ENCODE data around the gene ZNF554. TPM values are rescaled to one million over a fixed set of nuclear protein-coding genes. Genes with fewer than 3 reads are reported as not detected.

The ZNF554 gene
- total and polyA plus RNA-seq, 2 of the 8 experiments (the other 6 are each of a cell fraction or from before 2014, with no cell fraction given), result 1.8 to 5.7 TPM

GRCh38 chr19:2787115-2787514 lies 32.6 kb upstream of the ZNF554 start:
- H3K4me3 ChIP-seq (ENCODE audit: extremely low read depth in 1 of 4, insufficient read depth in 2 of 4, low read depth in 3 of 4, low read length in 4 of 4), result no peak overlapping the region
- H2AFZ ChIP-seq (ENCODE audit: low read length), result no peak overlapping the region
- no peak overlapping the region for H3K14ac ChIP-seq (ENCODE audit: insufficient read length)
- no peak overlapping the region for H2BK12ac ChIP-seq (ENCODE audit: low read depth, low read length)
- no peak for TF ChIP-seq NRF1 (IDR thresholded peaks at IDR 0.05; ENCODE audit: low read depth, low read length)
- TF ChIP-seq BCL11A (IDR thresholded peaks at IDR 0.05; ENCODE audit: low read depth in 2 of 2, low read length in 2 of 2), result no peak
- TF ChIP-seq MAFK (IDR thresholded peaks at IDR 0.05; ENCODE audit: low read depth, low read length), result no peak
- no peak for TF ChIP-seq BACH1 (IDR thresholded peaks at IDR 0.05; ENCODE audit: low read length)
- no peak overlapping the region for H3K23ac ChIP-seq (ENCODE audit: insufficient read length)
- H3K9me3 ChIP-seq (ENCODE audit: insufficient read depth in 2 of 2, low read depth in 1 of 2, low read length in 1 of 2), result no peaks in the 10 kb centered on the region
- H2BK20ac ChIP-seq (ENCODE audit: low read length), result no peak overlapping the region
- H3K56ac ChIP-seq (replicated peaks; ENCODE audit: insufficient read length, low read depth, low read length), result no peak overlapping the region
- H3K23me2 ChIP-seq (ENCODE audit: low read depth, low read length), result peaks cover 10% of the 10 kb centered on the region
- H4K20me1 ChIP-seq (replicated peaks in 1 of 2; ENCODE audit: control insufficient read depth in 1 of 2, insufficient read depth in 2 of 2, low read length in 2 of 2), result peaks cover 4 to 27% of the 10 kb centered on the region in 2 experiments
- no peak overlapping the region for H2BK120ac ChIP-seq (replicated peaks; ENCODE audit: low read depth, low read length)
- ChIA-PET CTCF (ENCODE audit: partially characterized antibody) (interaction anchor here (0.9 to 1.3 kb wide), 5 partner anchors 11 to 424 kb away, joined by 3 to 5 read pairs (median 4); no protein-coding TSS in a partner anchor), POLR2A (ENCODE audit: partially characterized antibody) (interaction anchor here (0.7 to 1.7 kb wide), 4 partner anchors 10 to 377 kb away, joined by 3 to 5 read pairs (median 3); no protein-coding TSS in a partner anchor)
- H3K36me3 ChIP-seq (ENCODE audit: control insufficient read depth in 2 of 4, insufficient read depth in 4 of 4, low read length in 3 of 4), result peaks cover 5 to 30% (median 14%) of the 10 kb centered on the region in 4 experiments; a peak in 7 of 8 replicates
- H3K18ac ChIP-seq (ENCODE audit: extremely low read depth, low read length), result no peak overlapping the region
- H2BK5ac ChIP-seq (ENCODE audit: low read depth, low read length), result no peak overlapping the region
- no peak overlapping the region for H3K27ac ChIP-seq (ENCODE audit: low read depth, low read length)
- no peak overlapping the region for H3K4ac ChIP-seq (replicated peaks; ENCODE audit: insufficient read length, low read depth, low read length)
- H3K4me1 ChIP-seq (replicated peaks in 1 of 4; ENCODE audit: control insufficient read depth in 3 of 4, insufficient read depth in 4 of 4, low read length in 3 of 4), result peaks cover 0 to 4% (median 1%) of the 10 kb centered on the region in 4 experiments; a peak in 4 of 7 replicates
- no peak overlapping the region for H4K5ac ChIP-seq (ENCODE audit: insufficient read length, low read depth, low read length)
- FAIRE-seq (no peak), DNase-seq (ENCODE audit: low read depth in 1 of 2, low spot score in 2 of 2) (no peak)
- no peak overlapping the region; a peak in 1 of 4 replicates for H3K4me2 ChIP-seq (ENCODE audit: insufficient read depth in 1 of 2, low read depth in 2 of 2, low read length in 2 of 2)
- no peak overlapping the region for H3K9ac ChIP-seq (replicated peaks in 1 of 4; ENCODE audit: extremely low read depth in 1 of 4, low read depth in 3 of 4, low read length in 3 of 4)
- H4K8ac ChIP-seq (ENCODE audit: extremely low read depth, insufficient read depth, low read length), result no peak overlapping the region
- no peak overlapping the region for H2AK5ac ChIP-seq (ENCODE audit: low read depth, low read length)
- H3K79me1 ChIP-seq (ENCODE audit: low read depth, low read length), result peaks cover 10% of the 10 kb centered on the region
- 87% methylated on average over 8 of the region's 8 CpGs; no CpG with 5 or more reads in 1 of the 2 experiments for WGBS, 2 experiments (ENCODE audit: extremely low coverage in 1 of 2, insufficient coverage in 1 of 2, insufficient read length in 1 of 2, insufficient replicate concordance in 2 of 2, low coverage in 1 of 2, low lambda C conversion rate in 2 of 2, missing lambda C conversion rate in 1 of 2)
- no peak overlapping the region for H2BK15ac ChIP-seq (ENCODE audit: low read length)
- H3K27me3 ChIP-seq (replicated peaks in 1 of 4; ENCODE audit: control insufficient read depth in 3 of 4, extremely low read depth in 1 of 4, insufficient read depth in 3 of 4, low read length in 3 of 4), result no peaks in the 10 kb centered on the region
- peaks cover 14 to 54% of the 10 kb centered on the region in 2 experiments for H3K79me2 ChIP-seq (ENCODE audit: control insufficient read depth in 1 of 2, insufficient read depth in 2 of 2, low read length in 2 of 2)
- H4K91ac ChIP-seq (replicated peaks; ENCODE audit: insufficient read length, low read length), result no peak overlapping the region
